ENCODE data around the gene PAIP2B.

PAIP2B gene

GRCh38 chr2:71157124-71157793 is 69.6 kb downstream of the PAIP2B start:
- H3K4me3 ChIP-seq (ENCODE audit: low read depth in 1 of 5, low read length in 5 of 5): peak overlapping the region in 4 of 5 donors; percentile 32 to 43 (median 36)
- H3K27ac ChIP-seq (ENCODE audit: low read depth, low read length): no peak overlapping the region
- no peak overlapping the region for H3K9ac ChIP-seq (ENCODE audit: low read length in 5 of 5)
- H3K36me3 ChIP-seq (ENCODE audit: control insufficient read depth in 5 of 5, insufficient read depth in 5 of 5, low read length in 5 of 5): no peaks in the 10 kb centered on the region
- peaks cover 0 to 8% (median 7%) of the 10 kb centered on the region in 5 donors for H3K4me1 ChIP-seq (ENCODE audit: control insufficient read depth in 5 of 5, insufficient read depth in 5 of 5, low read length in 5 of 5)
- H3K27me3 ChIP-seq (ENCODE audit: control insufficient read depth in 5 of 5, insufficient read depth in 4 of 5, low read length in 5 of 5): peaks cover 0 to 16% (median 10%) of the 10 kb centered on the region in 5 donors
- H3K9me3 ChIP-seq (ENCODE audit: control insufficient read depth in 5 of 5, low read length in 5 of 5): no peaks in the 10 kb centered on the region

- no peaks in the 10 kb centered on the region for H3K9me3 ChIP-seq (ENCODE audit: control insufficient read depth in 5 of 5, low read length in 5 of 5)
- H3K4me3 ChIP-seq (ENCODE audit: low read depth in 1 of 5, low read length in 5 of 5): peak overlapping the region in 1 of 5 donors; percentile 32
- H3K36me3 ChIP-seq (ENCODE audit: control insufficient read depth in 5 of 5, insufficient read depth in 5 of 5, low read length in 5 of 5): no peaks in the 10 kb centered on the region
- H3K27ac ChIP-seq (ENCODE audit: low read depth, low read length): no peak overlapping the region
- H3K4me1 ChIP-seq (ENCODE audit: control insufficient read depth in 5 of 5, insufficient read depth in 5 of 5, low read length in 5 of 5): peaks cover 0 to 8% (median 7%) of the 10 kb centered on the region in 5 donors
- H3K27me3 ChIP-seq (ENCODE audit: control insufficient read depth in 5 of 5, insufficient read depth in 4 of 5, low read length in 5 of 5): peaks cover 0 to 16% (median 10%) of the 10 kb centered on the region in 5 donors
- H3K9ac ChIP-seq (ENCODE audit: low read length in 5 of 5): no peak overlapping the region
Observed at GRCh38 chr2:71156573-71156972, 70.3 kb downstream of the PAIP2B start.

DNA sequence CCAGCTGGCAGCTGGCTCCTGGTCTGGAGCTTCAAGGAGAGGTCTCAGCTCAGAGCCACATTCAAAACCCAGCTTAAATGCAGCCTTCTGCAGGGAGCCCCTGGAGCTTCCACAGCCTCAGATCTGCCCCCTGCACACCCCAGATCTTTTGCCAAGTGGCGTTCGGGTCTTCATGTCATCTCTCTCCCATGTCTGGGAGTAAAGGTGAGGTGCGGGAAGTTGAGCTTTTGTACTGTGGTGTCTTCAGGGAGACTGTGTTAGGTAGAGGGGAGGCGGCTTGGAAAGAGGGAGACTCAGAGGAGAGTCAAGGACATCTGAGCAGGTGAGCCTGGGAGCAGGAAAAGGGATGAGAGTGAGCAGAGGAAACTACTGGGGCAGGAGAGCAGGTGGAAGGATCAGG is 71.1 kb downstream of the PAIP2B start:
- Histone ChIP-seq H3K27me3 (ENCODE audit: control insufficient read depth in 5 of 5, insufficient read depth in 4 of 5, low read length in 5 of 5) (peaks cover 0 to 16% (median 10%) of the 10 kb centered on the region in 5 donors), H3K9ac (ENCODE audit: low read length in 5 of 5) (no peak overlapping the region)

GRCh38 chr2:71154798-71155197 is 72.1 kb downstream of the PAIP2B start:
- no peak overlapping the region for H3K9ac ChIP-seq (ENCODE audit: low read length in 5 of 5)
- peaks cover 0 to 8% (median 7%) of the 10 kb centered on the region in 5 donors for H3K4me1 ChIP-seq (ENCODE audit: control insufficient read depth in 5 of 5, insufficient read depth in 5 of 5, low read length in 5 of 5)
- no peak overlapping the region for H3K27ac ChIP-seq (ENCODE audit: low read depth, low read length)
- H3K4me3 ChIP-seq (ENCODE audit: low read depth in 1 of 5, low read length in 5 of 5): no peak overlapping the region
- peaks cover 6 to 13% (median 8%) of the 10 kb centered on the region in 5 donors for H3K36me3 ChIP-seq (ENCODE audit: control insufficient read depth in 5 of 5, insufficient read depth in 5 of 5, low read length in 5 of 5)
- H3K9me3 ChIP-seq (ENCODE audit: control insufficient read depth in 5 of 5, low read length in 5 of 5): no peaks in the 10 kb centered on the region
- H3K27me3 ChIP-seq (ENCODE audit: control insufficient read depth in 5 of 5, insufficient read depth in 4 of 5, low read length in 5 of 5): peaks cover 0 to 16% (median 10%) of the 10 kb centered on the region in 5 donors

More for the DNA sequence above, 71.1 kb downstream of the PAIP2B start:
- H3K36me3 ChIP-seq (ENCODE audit: control insufficient read depth in 5 of 5, insufficient read depth in 5 of 5, low read length in 5 of 5): peaks cover 0 to 2% (median 0%) of the 10 kb centered on the region in 5 donors
- no peak overlapping the region for H3K4me3 ChIP-seq (ENCODE audit: low read depth in 1 of 5, low read length in 5 of 5)
- H3K4me1 ChIP-seq (ENCODE audit: control insufficient read depth in 5 of 5, insufficient read depth in 5 of 5, low read length in 5 of 5): peaks cover 0 to 8% (median 7%) of the 10 kb centered on the region in 5 donors
- no peaks in the 10 kb centered on the region for H3K9me3 ChIP-seq (ENCODE audit: control insufficient read depth in 5 of 5, low read length in 5 of 5)
- H3K27ac ChIP-seq (ENCODE audit: low read depth, low read length): no peak overlapping the region

DNA sequence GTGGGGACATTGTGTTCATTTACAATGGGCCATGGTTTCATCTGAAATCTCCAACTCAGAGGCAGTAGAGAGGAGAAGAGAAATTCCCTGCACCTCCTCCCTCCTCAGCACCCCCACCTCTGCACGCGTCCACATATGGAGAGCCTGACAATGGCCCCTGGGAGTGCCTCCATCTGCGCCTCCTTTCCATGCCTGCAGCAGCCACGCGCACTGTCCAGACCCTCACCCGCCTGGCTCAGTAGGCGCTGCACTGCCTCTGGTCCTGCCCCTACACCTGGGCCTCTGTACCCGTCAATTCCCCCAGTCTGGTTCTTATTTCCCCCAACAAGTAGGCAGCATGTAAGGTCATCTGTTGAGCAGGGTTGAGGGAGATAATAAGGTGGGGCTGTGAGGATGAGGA is 72.6 kb downstream of the PAIP2B start:
- peaks cover 0 to 16% (median 10%) of the 10 kb centered on the region in 5 donors for H3K27me3 ChIP-seq (ENCODE audit: control insufficient read depth in 5 of 5, insufficient read depth in 4 of 5, low read length in 5 of 5)
- H3K9ac ChIP-seq (ENCODE audit: low read length in 5 of 5): no peak overlapping the region
- peaks cover 0 to 8% (median 7%) of the 10 kb centered on the region in 5 donors for H3K4me1 ChIP-seq (ENCODE audit: control insufficient read depth in 5 of 5, insufficient read depth in 5 of 5, low read length in 5 of 5)
- no peak overlapping the region for H3K27ac ChIP-seq (ENCODE audit: low read depth, low read length)
- H3K36me3 ChIP-seq (ENCODE audit: control insufficient read depth in 5 of 5, insufficient read depth in 5 of 5, low read length in 5 of 5): peaks cover 10 to 17% (median 14%) of the 10 kb centered on the region in 5 donors
- H3K9me3 ChIP-seq (ENCODE audit: control insufficient read depth in 5 of 5, low read length in 5 of 5): no peaks in the 10 kb centered on the region
- no peak overlapping the region for H3K4me3 ChIP-seq (ENCODE audit: low read depth in 1 of 5, low read length in 5 of 5)

GRCh38 chr2:71153585-71154224 is 73.2 kb downstream of the PAIP2B start:
- Histone ChIP-seq H3K9me3 (ENCODE audit: control insufficient read depth in 5 of 5, low read length in 5 of 5) (no peaks in the 10 kb centered on the region), H3K27me3 (ENCODE audit: control insufficient read depth in 5 of 5, insufficient read depth in 4 of 5, low read length in 5 of 5) (peaks cover 0 to 16% (median 10%) of the 10 kb centered on the region in 5 donors), H3K9ac (ENCODE audit: low read length in 5 of 5) (no peak overlapping the region), H3K27ac (ENCODE audit: low read depth, low read length) (no peak overlapping the region), H3K4me1 (ENCODE audit: control insufficient read depth in 5 of 5, insufficient read depth in 5 of 5, low read length in 5 of 5) (peaks cover 0 to 8% (median 7%) of the 10 kb centered on the region in 5 donors), H3K36me3 (ENCODE audit: control insufficient read depth in 5 of 5, insufficient read depth in 5 of 5, low read length in 5 of 5) (peaks cover 12 to 23% (median 19%) of the 10 kb centered on the region in 5 donors), H3K4me3 (ENCODE audit: low read depth in 1 of 5, low read length in 5 of 5) (no peak overlapping the region)

DNA sequence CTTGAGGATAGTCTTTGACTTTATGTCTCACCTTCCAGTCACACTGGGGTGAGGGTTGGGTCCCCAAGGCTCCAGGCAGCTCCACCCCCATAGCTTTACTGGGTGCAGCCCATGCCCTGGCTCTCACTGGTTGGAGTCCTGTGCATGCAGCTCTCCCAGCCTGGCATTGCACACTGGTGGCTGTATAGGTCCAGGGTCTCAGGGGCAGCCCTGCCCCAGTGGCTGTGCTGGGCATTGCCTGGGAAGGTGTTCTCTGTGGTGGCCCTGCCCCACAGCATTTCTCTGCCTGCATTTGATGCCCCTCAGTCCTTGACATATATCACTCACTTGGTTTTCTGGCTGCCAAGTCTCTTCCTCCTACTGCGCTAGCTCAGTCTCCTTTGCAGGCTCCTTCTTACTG is 75.3 kb downstream of the PAIP2B start:
- no peak overlapping the region for H3K27ac ChIP-seq (ENCODE audit: low read depth, low read length)
- peaks cover 0 to 8% (median 2%) of the 10 kb centered on the region in 5 donors for H3K27me3 ChIP-seq (ENCODE audit: control insufficient read depth in 5 of 5, insufficient read depth in 4 of 5, low read length in 5 of 5)
- no peaks in the 10 kb centered on the region for H3K4me1 ChIP-seq (ENCODE audit: control insufficient read depth in 5 of 5, insufficient read depth in 5 of 5, low read length in 5 of 5)
- no peak overlapping the region for H3K9ac ChIP-seq (ENCODE audit: low read length in 5 of 5)
- no peak overlapping the region for H3K4me3 ChIP-seq (ENCODE audit: low read depth in 1 of 5, low read length in 5 of 5)
- H3K9me3 ChIP-seq (ENCODE audit: control insufficient read depth in 5 of 5, low read length in 5 of 5): no peaks in the 10 kb centered on the region
- H3K36me3 ChIP-seq (ENCODE audit: control insufficient read depth in 5 of 5, insufficient read depth in 5 of 5, low read length in 5 of 5): peaks cover 26 to 44% (median 39%) of the 10 kb centered on the region in 5 donors

GRCh38 chr2:71150082-71150816 is 76.7 kb downstream of the PAIP2B start:
- no peaks in the 10 kb centered on the region for H3K4me1 ChIP-seq (ENCODE audit: control insufficient read depth in 5 of 5, insufficient read depth in 5 of 5, low read length in 5 of 5)
- no peak overlapping the region for H3K9ac ChIP-seq (ENCODE audit: low read length in 5 of 5)
- no peak overlapping the region for H3K27ac ChIP-seq (ENCODE audit: low read depth, low read length)
- peaks cover 34 to 57% (median 47%) of the 10 kb centered on the region in 5 donors for H3K36me3 ChIP-seq (ENCODE audit: control insufficient read depth in 5 of 5, insufficient read depth in 5 of 5, low read length in 5 of 5)
- peaks cover 0 to 3% (median 0%) of the 10 kb centered on the region in 5 donors for H3K27me3 ChIP-seq (ENCODE audit: control insufficient read depth in 5 of 5, insufficient read depth in 4 of 5, low read length in 5 of 5)
- no peaks in the 10 kb centered on the region for H3K9me3 ChIP-seq (ENCODE audit: control insufficient read depth in 5 of 5, low read length in 5 of 5)
- H3K4me3 ChIP-seq (ENCODE audit: low read depth in 1 of 5, low read length in 5 of 5): no peak overlapping the region

DNA sequence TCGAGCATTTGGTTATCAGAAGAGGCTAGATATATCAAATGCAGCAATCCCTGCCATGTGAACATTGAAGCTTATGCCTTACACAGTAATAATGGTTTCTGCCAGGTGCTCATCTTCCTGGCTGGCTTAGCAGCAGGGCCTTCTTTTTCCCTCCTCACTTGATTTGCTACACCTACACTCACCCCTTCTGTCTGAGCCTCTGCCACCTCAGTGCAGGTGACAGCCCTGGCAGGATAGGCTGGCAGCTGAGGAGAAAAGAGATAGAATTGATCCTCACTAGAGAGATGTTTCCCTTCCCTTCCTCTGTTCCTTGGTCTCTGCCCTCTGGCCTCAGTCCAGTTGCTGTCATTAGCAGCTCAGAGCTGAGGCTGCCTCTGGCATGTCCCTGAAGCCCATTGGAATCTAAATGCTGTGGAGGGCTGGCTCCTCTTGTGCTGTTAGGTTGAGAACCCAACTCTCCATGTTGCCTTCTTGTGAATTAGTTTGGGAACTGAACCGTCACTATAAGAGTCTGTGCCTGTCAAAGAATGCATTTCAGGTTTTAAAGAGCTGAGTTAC is 78.3 kb downstream of the PAIP2B start:
- Histone ChIP-seq H3K9ac (ENCODE audit: low read length in 5 of 5) (no peak overlapping the region), H3K27me3 (ENCODE audit: control insufficient read depth in 5 of 5, insufficient read depth in 4 of 5, low read length in 5 of 5) (no peaks in the 10 kb centered on the region), H3K4me3 (ENCODE audit: low read depth in 1 of 5, low read length in 5 of 5) (no peak overlapping the region), H3K36me3 (ENCODE audit: control insufficient read depth in 5 of 5, insufficient read depth in 5 of 5, low read length in 5 of 5) (peaks cover 49 to 74% (median 64%) of the 10 kb centered on the region in 5 donors), H3K27ac (ENCODE audit: low read depth, low read length) (no peak overlapping the region), H3K9me3 (ENCODE audit: control insufficient read depth in 5 of 5, low read length in 5 of 5) (no peaks in the 10 kb centered on the region), H3K4me1 (ENCODE audit: control insufficient read depth in 5 of 5, insufficient read depth in 5 of 5, low read length in 5 of 5) (no peaks in the 10 kb centered on the region)

Data from subcutaneous abdominal adipose tissue (tissue), 5 donors.